GM18867 (cell line): ENCODE results near the gene MRPL2.

Experiments used
- ATAC-seq: cut with Tn5 transposase; IDR thresholded peaks from one replicate; pipeline ENCODE4 v1.9.1; 2021; ENCODE audit warnings: mild to moderate bottlenecking, moderate library complexity; ENCODE audit not compliant: unreplicated experiment

MRPL2 gene

DNA sequence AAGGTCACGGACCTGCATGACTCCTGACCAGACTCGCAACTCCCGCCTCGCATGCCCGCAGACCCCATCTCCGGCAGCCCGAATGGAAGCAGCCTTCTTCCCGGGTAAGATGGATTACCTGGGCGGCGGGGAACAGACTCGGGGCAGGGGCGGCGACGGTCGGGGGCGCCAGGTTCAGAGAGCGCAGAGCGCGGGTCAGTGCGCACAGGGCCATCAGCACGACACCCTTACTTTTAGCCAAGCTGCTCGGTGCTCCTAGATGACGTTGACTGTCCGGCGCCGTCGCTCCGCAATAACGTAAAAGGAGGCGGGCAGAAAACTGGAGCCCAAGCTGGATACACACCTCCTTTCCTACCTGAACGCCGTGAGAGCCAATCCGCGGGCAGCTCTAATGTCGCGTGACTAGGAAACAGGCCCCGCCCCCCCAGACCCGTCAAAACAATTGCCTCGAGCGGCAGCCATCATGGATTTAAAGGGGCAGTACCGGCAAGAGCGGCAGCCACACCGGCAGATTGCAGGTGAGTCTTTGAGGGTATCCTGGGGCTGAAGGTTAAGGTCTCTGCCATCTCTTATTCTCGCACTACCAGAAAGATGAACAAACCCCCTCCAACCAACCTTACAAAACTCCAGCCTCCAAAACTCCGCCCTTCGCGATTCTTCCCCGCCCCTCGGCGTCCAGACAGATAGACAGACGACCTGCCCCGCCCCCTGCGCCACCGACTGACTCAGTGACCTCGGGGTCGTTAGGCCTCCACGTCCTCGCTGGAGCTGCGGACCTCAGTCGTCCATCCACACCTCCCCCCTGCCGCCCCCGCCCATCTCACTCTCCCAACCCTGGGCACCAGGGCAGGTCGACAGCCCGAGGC is at the start of gene MRPL2, which contains the start of gene KLC4:
MRPL2 (minus strand) TSS at position 267 of the 866 bp plus-strand sequence; CDS start at position 214, 53 bp downstream.
KLC4 (plus strand) TSS at position 464 of the 866 bp plus-strand sequence. CDS start 1,705 bp downstream, outside the sequence.
- ATAC-seq: peak; percentile 87

DNA sequence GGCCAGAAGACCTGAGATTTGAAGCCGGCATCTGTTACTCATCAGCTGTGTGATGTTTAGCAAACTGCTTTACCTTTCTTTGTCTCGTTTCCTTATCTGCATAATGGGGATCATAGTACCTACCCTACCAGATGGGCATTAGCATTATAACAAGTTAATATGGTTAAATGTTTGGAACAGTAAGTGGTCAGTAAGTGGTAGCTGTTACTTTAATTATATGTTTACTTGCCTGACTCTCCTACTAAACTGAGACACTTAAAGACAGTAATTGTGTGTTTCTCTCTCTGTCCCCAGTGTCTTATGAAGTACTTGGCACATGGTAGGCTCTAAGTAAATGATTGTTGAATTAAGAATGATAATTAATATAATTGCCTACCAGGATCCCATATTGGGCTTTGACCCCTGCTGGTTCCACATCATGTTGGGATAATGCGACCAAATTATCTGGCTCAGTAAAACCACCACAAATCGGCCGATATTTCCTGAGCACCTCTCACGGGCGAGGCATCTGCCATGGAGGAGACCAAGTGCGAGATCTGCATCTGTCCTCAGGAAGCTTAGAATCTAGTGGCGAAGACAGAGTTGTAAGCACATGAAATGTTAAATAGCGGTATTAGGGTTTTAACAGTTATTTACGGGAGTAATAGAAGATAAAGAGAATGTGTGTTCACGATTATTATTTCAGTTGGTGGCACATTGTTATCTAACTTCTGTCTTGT is 48.3 kb upstream of the MRPL2 start:
- ATAC-seq: no peak

GRCh38 chr6:43105538-43106222 is 46.4 kb upstream of the MRPL2 start:
- ATAC-seq: no peak

- no peak for ATAC-seq
Observed at GRCh38 chr6:43103253-43103876, 44.1 kb upstream of the MRPL2 start.

GRCh38 chr6:43101497-43101896 is 42.3 kb upstream of the MRPL2 start:
- ATAC-seq: no peak

GRCh38 chr6:43097502-43097901 is 38.3 kb upstream of the MRPL2 start:
- ATAC-seq: no peak

DNA sequence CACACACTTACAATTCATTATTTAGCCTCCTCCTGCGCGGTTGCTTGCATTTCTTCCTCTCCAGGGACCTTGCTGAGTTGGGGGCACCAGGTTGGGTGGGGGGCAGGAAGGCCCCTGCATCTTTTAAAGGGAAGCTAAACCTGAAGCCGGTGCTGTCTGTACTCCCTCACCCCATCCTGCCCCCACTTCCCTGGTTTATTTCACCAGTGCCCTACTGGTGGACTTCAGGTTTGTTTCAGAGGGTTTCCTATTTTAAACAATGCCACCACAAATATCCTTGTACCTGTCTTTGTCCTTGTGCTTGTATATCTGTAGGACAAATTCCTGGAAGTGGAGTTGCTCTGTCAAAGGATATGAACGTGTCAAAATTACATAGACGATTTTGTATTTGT is 37.9 kb upstream of the MRPL2 start:
- no peak for ATAC-seq

DNA sequence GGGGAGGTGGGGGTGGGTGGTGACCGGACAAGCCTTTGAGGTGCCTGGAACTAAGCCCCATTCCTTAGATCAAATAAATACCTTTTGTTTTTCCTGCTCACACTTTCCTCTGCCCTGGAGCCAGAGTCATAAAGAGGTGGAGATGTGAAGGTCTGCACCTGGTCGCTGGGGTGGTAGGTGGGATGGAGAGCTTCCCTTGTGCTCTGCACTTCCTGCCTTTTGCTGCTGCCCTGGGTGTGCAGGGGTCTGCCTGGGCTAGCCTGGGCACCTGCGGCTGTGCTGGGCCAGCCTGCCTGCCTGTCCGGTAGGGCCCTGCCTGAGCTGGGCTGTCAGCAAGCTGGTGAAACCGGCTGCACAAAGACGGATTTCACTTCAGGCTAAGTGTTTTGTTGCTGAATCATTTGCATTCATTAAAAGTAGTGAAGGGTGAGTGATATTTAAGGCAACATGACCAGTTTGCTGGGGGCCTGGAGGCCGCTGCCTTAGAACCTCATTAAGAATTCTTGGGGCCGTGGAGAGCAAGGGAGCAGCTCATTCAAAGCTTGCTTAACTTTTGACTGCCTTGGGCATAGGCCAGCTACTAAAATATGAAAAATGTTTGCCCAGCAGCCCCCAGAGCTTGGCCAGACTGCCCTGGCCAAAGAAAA is 37.3 kb upstream of the MRPL2 start:
- no peak for ATAC-seq

DNA sequence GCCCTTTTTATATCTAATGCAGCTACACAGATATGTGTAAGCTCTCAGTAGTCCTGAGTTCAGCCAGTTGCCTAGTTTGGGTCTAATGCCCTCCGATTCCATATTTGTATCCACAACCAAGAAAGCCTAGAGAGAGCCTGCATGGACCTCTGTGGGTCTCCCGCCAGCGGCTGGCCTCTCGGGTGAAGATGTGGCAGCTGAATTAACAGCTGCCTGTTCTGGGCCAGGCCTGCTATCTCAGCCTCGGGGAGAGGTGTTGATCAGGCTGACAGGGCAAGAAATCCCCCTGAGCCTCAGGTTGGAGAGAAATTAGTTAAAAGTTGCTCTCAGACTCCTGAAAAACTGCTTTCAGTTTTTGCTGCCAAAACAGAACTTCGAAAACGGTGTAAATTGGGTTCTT is 36.7 kb upstream of the MRPL2 start:
- no peak for ATAC-seq

DNA sequence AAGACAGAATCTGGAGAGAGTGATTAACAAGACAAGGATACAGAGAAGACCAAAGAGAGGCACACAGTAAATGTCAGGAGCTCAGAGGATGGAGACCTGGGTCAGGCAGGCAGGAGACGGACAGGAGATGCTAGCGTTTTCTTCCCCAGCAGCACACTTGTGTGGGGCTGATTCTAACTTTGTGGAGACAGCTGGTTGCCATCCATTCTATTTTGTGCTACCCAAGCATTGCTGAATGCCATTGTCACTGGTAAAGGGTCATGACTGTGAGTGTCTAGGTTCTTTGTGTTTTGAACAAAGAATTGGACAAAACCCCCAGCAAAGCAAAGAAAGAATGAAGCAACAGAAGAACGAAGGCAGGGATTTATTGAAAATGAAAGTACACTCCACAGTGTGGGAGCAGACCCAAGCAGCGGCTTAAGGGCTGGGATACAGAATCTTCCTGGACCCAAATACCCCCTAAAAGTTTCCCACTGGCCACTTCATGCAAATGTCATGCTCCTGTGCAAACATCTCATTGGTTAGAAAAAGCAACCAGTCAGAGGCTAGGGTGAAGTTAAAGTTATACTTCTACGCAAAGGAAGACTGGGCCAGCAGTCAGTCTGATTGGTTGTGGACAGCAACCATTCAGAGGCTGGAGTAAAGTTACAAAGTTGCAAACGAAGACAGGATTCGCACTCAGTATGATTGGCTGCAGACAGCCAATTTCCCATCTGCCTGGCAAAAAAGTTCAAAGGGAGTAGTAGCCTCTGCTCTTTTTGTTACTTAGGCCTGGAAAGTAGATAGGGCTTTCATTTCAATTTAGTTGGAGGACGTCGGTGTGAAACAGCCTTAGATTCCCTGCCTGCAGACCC is 34.4 kb upstream of the MRPL2 start:
- ATAC-seq: no peak

DNA sequence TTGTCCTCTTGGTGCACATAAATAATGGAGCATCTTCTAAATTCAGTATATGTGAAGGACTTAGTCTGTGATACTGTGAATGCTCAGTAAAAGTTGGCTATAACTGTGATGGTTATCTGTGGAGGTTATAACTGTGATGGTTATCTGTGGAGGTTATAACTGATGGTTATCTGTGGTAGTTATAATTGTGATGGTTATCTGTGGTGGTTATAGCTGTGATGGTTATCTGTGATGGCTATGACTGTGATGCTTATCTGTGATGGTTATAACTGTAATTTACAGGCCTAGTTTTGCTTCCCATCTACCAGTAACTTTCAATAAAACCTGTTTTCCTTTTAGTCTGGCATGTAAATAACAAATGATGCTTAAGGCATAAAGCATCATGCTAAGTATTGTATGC is 33.4 kb upstream of the MRPL2 start:
- ATAC-seq: no peak

GRCh38 chr6:43091436-43091991 is 32.3 kb upstream of the MRPL2 start:
- ATAC-seq: no peak

DNA sequence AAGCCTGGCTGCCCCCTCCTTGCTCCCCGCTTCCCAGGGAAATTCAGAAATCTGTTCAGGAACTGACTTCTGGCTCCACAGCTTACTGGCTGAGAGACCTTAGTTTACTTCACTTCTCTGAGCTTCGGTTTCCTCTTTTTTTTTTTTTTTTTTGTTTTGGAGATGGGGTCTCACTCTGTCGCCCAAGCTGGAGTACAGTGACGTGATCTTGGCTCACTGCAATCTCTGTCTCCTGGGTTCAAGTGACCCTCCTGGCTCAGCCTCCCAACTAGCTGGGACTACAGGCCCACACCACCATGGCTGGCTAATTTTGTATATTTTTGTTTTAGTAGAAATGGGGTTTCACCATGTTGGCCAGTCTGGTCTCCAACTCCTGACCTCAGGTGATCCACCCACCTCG is 31.8 kb upstream of the MRPL2 start:
- ATAC-seq: no peak

- no peak for ATAC-seq
Observed at GRCh38 chr6:43090559-43090956, 31.3 kb upstream of the MRPL2 start.

- no peak for ATAC-seq
Observed at GRCh38 chr6:43089874-43090558, 30.8 kb upstream of the MRPL2 start.

GRCh38 chr6:43089467-43089866 is 30.2 kb upstream of the MRPL2 start:
- ATAC-seq: no peak

DNA sequence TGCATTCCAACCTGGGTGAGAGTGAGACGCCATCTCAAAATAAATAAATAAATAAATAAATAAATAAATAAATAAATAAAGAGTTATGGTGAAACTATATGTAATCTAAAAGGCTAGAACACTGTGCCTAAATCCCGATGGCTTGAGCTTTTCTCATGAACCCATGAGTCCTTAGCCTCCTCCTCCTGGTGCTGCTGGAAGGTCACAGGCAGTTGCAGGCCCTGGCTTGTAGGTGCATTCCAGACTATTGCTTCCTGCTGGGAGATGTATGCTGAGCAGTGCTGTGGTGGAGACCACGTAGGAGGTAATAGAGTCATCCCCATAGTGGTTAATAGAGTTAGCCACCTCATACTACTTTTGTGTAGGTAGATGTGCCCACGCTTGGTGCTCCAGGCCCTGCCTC is 29.4 kb upstream of the MRPL2 start:
- ATAC-seq: no peak

DNA sequence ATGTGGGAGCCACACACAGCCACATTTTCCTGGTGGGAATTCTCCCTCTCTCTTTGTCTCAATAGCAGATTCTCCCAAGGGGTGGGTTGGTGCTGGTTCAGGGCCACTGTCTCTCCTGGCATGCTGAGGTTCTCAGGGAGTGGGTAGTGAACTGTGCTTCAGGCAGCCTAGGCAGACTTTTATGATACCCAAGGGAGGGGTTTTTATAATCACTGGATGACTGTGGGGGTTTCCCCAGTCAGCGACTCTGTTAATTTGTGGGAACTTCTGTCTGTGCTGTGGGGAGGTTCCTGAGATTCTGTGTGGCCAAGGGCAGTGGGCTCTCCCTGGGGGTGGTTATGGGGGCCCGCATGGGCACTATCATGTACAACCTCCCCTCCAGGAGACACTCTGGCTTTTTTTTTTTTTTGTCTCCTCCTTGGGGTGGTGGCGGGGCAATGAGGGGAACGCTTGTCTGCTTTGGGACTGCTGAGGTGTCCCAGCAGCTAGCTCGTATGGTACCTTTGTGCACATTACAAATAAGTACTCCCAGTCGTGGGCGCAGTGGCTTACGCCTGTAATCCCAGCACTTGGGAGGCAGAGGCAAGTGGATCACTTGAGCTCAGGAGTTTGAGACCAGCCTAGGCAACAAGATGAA is 26.9 kb upstream of the MRPL2 start:
- no peak for ATAC-seq
